ENCODE measurements around the gene NDRG4.

Gene NDRG4

GRCh38 chr16:58460219-58460610, 39.7 kb upstream of the NDRG4 start:
- Histone ChIP-seq H3K27ac (ENCODE audit: low read length) (no peak overlapping the region), H3K36me3 (ENCODE audit: control insufficient read depth, low read depth, low read length) (no peaks in the 10 kb centered on the region), H3K9me3 (ENCODE audit: control insufficient read depth, low read depth, low read length) (no peaks in the 10 kb centered on the region), H3K4me1 (ENCODE audit: control insufficient read depth, low read depth, low read length) (peaks cover 6% of the 10 kb centered on the region), H3K4me3 (ENCODE audit: low read length) (no peak overlapping the region), H3K9ac (ENCODE audit: low read length) (no peak overlapping the region), H3K27me3 (ENCODE audit: control insufficient read depth, insufficient read depth, low read length) (peaks cover 38% of the 10 kb centered on the region)

- no peaks in the 10 kb centered on the region for H3K9me3 ChIP-seq (ENCODE audit: control insufficient read depth, low read depth, low read length)
- H3K4me3 ChIP-seq (ENCODE audit: low read length) = no peak overlapping the region
- H3K27ac ChIP-seq (ENCODE audit: low read length) = no peak overlapping the region
- H3K36me3 ChIP-seq (ENCODE audit: control insufficient read depth, low read depth, low read length) = no peaks in the 10 kb centered on the region
- H3K27me3 ChIP-seq (ENCODE audit: control insufficient read depth, insufficient read depth, low read length) = peaks cover 47% of the 10 kb centered on the region
- no peak overlapping the region for H3K9ac ChIP-seq (ENCODE audit: low read length)
- H3K4me1 ChIP-seq (ENCODE audit: control insufficient read depth, low read depth, low read length) = peaks cover 6% of the 10 kb centered on the region
Observed at GRCh38 chr16:58461056-58461455, 38.9 kb upstream of the NDRG4 start.

DNA sequence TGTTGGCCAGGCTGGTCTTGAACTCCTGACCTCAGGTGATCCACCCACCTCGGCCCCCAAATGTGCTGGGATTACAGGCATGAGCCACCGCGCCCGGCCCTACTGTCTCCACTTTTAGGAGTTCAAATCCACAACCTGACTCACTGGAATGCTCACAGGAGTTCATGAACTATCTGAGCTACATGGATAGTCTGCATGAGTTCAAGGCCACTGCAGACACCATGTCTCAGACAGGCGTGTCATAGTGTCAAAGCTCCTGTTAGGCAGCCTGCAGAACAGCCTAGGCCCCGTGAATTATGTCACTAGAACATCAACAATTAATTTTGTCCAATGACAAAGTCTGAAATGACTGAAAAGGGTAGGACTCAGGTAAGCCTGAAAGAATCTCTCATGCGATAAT, 38.3 kb upstream of the NDRG4 start:
- Histone ChIP-seq H3K4me1 (ENCODE audit: control insufficient read depth, low read depth, low read length) (peaks cover 6% of the 10 kb centered on the region), H3K27ac (ENCODE audit: low read length) (no peak overlapping the region), H3K36me3 (ENCODE audit: control insufficient read depth, low read depth, low read length) (no peaks in the 10 kb centered on the region), H3K4me3 (ENCODE audit: low read length) (no peak overlapping the region), H3K27me3 (ENCODE audit: control insufficient read depth, insufficient read depth, low read length) (peaks cover 53% of the 10 kb centered on the region), H3K9me3 (ENCODE audit: control insufficient read depth, low read depth, low read length) (no peaks in the 10 kb centered on the region), H3K9ac (ENCODE audit: low read length) (no peak overlapping the region)

DNA sequence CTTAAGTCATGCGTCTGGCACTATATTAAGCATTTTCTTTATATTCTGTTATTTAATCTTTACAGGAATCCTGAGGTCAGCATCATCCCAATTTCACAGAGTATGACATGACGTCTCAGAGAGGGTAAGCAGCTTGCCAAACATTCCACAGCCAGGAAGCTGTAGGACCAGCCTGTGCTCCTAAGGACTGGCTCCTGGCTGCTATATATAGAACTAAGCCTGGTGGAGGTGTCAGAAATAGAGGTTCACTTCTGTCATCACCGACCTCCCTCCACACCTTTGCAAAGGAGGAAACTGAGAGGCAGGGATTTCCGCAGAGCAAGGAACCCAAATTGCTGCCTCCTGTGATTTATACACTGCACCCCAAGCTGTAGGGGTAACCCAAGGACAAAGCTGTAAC, 37.9 kb upstream of the NDRG4 start:
- H3K27me3 ChIP-seq (ENCODE audit: control insufficient read depth, insufficient read depth, low read length) = peaks cover 55% of the 10 kb centered on the region
- H3K9ac ChIP-seq (ENCODE audit: low read length) = no peak overlapping the region
- no peak overlapping the region for H3K4me3 ChIP-seq (ENCODE audit: low read length)
- H3K27ac ChIP-seq (ENCODE audit: low read length) = no peak overlapping the region
- H3K9me3 ChIP-seq (ENCODE audit: control insufficient read depth, low read depth, low read length) = no peaks in the 10 kb centered on the region
- H3K4me1 ChIP-seq (ENCODE audit: control insufficient read depth, low read depth, low read length) = peaks cover 6% of the 10 kb centered on the region
- H3K36me3 ChIP-seq (ENCODE audit: control insufficient read depth, low read depth, low read length) = no peaks in the 10 kb centered on the region

DNA sequence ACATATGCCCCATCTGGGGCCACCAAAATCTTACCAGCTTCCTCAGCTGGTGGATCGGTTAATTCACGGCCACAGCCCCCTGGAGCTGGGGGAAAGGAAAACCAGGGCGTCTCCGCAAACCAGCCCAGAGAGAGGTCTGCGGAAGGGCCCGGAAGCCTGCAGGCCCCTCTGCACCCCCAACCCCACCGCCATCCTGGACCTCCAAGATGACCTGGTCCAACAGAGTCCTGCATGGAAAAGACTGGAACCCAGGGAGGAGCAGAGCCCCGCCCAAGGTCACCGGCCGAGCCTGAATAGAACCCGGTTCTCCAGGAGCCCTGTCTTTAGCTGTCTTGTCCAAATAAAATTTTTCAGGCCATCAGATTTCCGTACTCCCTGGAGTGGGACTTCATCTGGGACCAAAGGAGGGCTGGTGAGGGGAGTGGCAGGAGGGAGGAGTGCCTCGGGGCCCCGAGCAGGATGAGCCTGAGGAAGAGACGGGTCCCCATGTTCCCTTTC, 37.4 kb upstream of the NDRG4 start:
- H3K27me3 ChIP-seq (ENCODE audit: control insufficient read depth, insufficient read depth, low read length) = peaks cover 55% of the 10 kb centered on the region
- no peaks in the 10 kb centered on the region for H3K36me3 ChIP-seq (ENCODE audit: control insufficient read depth, low read depth, low read length)
- no peak overlapping the region for H3K9ac ChIP-seq (ENCODE audit: low read length)
- no peaks in the 10 kb centered on the region for H3K9me3 ChIP-seq (ENCODE audit: control insufficient read depth, low read depth, low read length)
- no peak overlapping the region for H3K4me3 ChIP-seq (ENCODE audit: low read length)
- H3K4me1 ChIP-seq (ENCODE audit: control insufficient read depth, low read depth, low read length) = peaks cover 6% of the 10 kb centered on the region
- no peak overlapping the region for H3K27ac ChIP-seq (ENCODE audit: low read length)

DNA sequence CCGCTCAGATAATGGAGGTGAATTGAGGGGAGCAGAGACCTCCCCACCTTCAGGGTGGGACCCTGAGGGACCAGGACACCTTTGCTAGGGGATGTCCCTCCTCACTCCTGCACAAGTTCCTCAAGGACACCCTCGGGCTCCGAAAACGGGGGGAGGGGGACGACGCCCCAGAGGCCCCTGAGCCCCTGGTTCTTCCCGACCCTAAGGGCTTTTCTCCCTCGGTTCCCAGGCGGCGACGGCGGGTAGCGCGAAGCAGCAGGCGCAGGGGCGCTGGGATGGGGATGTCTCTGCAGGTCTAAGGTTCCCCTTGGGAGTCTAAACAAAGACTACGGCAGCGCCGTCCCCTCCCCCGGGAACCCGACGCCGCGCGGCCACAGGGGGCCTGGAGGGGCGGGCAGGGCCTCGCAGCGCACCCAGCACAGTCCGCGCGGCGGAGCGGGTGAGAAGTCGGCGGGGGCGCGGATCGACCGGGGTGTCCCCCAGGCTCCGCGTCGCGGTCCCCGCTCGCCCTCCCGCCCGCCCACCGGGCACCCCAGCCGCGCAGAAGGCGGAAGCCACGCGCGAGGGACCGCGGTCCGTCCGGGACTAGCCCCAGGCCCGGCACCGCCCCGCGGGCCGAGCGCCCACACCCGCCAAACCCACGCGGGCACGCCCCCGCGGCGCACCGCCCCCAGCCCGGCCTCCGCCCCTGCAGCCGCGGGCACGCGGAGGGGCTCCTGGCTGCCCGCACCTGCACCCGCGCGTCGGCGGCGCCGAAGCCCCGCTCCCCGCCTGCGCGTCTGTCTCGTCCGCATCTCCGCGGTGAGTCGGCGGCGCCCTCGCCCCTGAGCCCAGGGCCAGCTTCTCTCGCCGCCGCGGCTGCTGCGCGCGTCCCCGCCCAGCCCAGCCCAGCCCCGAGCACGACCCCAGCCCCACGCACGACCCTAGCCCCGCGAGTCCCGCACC, 36.7 kb upstream of the NDRG4 start:
- no peak overlapping the region for H3K27ac ChIP-seq (ENCODE audit: low read length)

DNA sequence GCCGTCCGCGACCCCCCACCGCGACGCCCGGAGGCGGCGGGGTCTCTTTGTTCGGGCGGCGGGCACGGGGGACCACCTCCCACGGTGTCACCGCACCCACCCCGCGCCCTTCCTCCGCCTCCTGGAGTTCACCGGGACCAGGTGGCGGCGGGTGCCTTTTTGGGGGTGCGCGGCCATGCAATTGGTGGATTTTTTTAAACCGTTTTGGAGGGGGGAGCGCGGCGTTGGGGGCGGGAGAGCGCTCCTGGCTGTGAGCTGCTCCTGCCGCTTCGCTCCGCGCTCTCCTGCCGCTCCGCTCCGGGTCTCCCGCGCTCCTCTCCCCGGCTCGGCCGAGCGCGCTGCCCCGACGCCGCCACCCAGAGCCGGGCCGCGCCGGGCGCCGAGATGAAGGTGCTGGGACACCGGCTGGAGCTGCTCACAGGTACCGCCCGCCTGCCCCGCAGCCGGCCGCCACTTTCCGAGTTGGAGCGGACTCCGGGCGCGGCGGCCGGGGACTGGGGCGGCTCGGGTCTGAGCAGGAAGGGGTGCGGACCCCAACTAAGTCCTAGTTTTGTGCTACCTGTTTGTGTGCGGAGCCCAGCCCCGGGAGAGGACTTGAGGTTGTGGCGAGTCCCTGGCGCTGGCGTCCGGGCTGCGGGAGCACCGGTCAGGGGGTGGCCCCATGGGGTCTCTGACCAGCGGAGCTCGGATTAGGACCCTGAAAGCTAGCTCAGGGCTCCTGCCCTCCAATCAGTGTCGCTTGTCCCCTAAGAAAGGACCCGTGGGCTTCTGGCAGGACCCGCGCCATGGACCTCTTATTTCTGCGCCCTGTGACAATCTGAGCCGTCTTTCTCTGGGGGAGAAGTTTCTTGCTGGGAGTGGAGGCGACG, 35.7 kb upstream of the NDRG4 start:
- no peaks in the 10 kb centered on the region for H3K36me3 ChIP-seq (ENCODE audit: control insufficient read depth, low read depth, low read length)
- H3K4me1 ChIP-seq (ENCODE audit: control insufficient read depth, low read depth, low read length) = peaks cover 6% of the 10 kb centered on the region
- no peak overlapping the region for H3K27ac ChIP-seq (ENCODE audit: low read length)
- H3K4me3 ChIP-seq (ENCODE audit: low read length) = peak overlapping the region; percentile 63
- H3K27me3 ChIP-seq (ENCODE audit: control insufficient read depth, insufficient read depth, low read length) = peaks cover 55% of the 10 kb centered on the region
- peak overlapping the region; percentile 15 for H3K9ac ChIP-seq (ENCODE audit: low read length)
- no peaks in the 10 kb centered on the region for H3K9me3 ChIP-seq (ENCODE audit: control insufficient read depth, low read depth, low read length)

More for the DNA sequence above, 36.7 kb upstream of the NDRG4 start:
- Histone ChIP-seq H3K36me3 (ENCODE audit: control insufficient read depth, low read depth, low read length) (no peaks in the 10 kb centered on the region), H3K9me3 (ENCODE audit: control insufficient read depth, low read depth, low read length) (no peaks in the 10 kb centered on the region), H3K27me3 (ENCODE audit: control insufficient read depth, insufficient read depth, low read length) (peaks cover 55% of the 10 kb centered on the region), H3K4me3 (ENCODE audit: low read length) (peak overlapping the region; percentile 63), H3K9ac (ENCODE audit: low read length) (no peak overlapping the region), H3K4me1 (ENCODE audit: control insufficient read depth, low read depth, low read length) (peaks cover 6% of the 10 kb centered on the region)

GRCh38 chr16:58464916-58465731, 34.8 kb upstream of the NDRG4 start:
- Histone ChIP-seq H3K9ac (ENCODE audit: low read length) (peak overlapping the region; percentile 15), H3K27ac (ENCODE audit: low read length) (no peak overlapping the region), H3K36me3 (ENCODE audit: control insufficient read depth, low read depth, low read length) (no peaks in the 10 kb centered on the region), H3K4me3 (ENCODE audit: low read length) (peak overlapping the region; percentile 63), H3K27me3 (ENCODE audit: control insufficient read depth, insufficient read depth, low read length) (peaks cover 55% of the 10 kb centered on the region), H3K4me1 (ENCODE audit: control insufficient read depth, low read depth, low read length) (peaks cover 6% of the 10 kb centered on the region), H3K9me3 (ENCODE audit: control insufficient read depth, low read depth, low read length) (no peaks in the 10 kb centered on the region)

GRCh38 chr16:58465817-58466216, 34.1 kb upstream of the NDRG4 start:
- Histone ChIP-seq H3K36me3 (ENCODE audit: control insufficient read depth, low read depth, low read length) (no peaks in the 10 kb centered on the region), H3K4me1 (ENCODE audit: control insufficient read depth, low read depth, low read length) (peaks cover 6% of the 10 kb centered on the region), H3K9me3 (ENCODE audit: control insufficient read depth, low read depth, low read length) (no peaks in the 10 kb centered on the region), H3K27me3 (ENCODE audit: control insufficient read depth, insufficient read depth, low read length) (peaks cover 55% of the 10 kb centered on the region), H3K4me3 (ENCODE audit: low read length) (no peak overlapping the region), H3K27ac (ENCODE audit: low read length) (no peak overlapping the region), H3K9ac (ENCODE audit: low read length) (no peak overlapping the region)

- Histone ChIP-seq H3K27me3 (ENCODE audit: control insufficient read depth, insufficient read depth, low read length) (peaks cover 51% of the 10 kb centered on the region), H3K9ac (ENCODE audit: low read length) (no peak overlapping the region), H3K36me3 (ENCODE audit: control insufficient read depth, low read depth, low read length) (no peaks in the 10 kb centered on the region), H3K9me3 (ENCODE audit: control insufficient read depth, low read depth, low read length) (no peaks in the 10 kb centered on the region), H3K4me1 (ENCODE audit: control insufficient read depth, low read depth, low read length) (peaks cover 6% of the 10 kb centered on the region), H3K4me3 (ENCODE audit: low read length) (no peak overlapping the region), H3K27ac (ENCODE audit: low read length) (no peak overlapping the region)
Observed at GRCh38 chr16:58466396-58466795, 33.5 kb upstream of the NDRG4 start.

DNA sequence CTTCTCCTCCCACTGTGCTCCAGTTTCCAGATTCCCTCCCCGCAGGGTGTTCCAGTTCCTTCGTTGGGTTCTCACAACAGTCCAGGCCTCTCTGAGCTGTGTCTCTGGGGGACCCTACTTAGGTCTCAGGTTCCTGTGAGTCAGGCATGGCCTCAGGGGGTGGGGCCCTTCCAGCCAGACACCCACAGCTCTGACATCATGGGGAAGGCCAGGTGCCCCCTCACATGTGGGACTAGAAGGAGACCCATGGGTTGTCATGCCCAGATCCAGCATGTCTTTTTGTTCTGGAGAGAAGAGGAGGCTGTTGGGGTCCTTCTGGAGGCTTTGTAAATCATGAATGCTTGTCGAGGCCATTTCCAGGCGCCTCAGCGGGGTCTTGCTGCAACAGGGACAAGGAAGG, 32.0 kb upstream of the NDRG4 start:
- Histone ChIP-seq H3K36me3 (ENCODE audit: control insufficient read depth, low read depth, low read length) (no peaks in the 10 kb centered on the region), H3K9ac (ENCODE audit: low read length) (no peak overlapping the region), H3K4me3 (ENCODE audit: low read length) (no peak overlapping the region), H3K27me3 (ENCODE audit: control insufficient read depth, insufficient read depth, low read length) (peaks cover 36% of the 10 kb centered on the region), H3K9me3 (ENCODE audit: control insufficient read depth, low read depth, low read length) (no peaks in the 10 kb centered on the region), H3K27ac (ENCODE audit: low read length) (no peak overlapping the region), H3K4me1 (ENCODE audit: control insufficient read depth, low read depth, low read length) (peaks cover 6% of the 10 kb centered on the region)
